GM21737 (cell line): ENCODE measurements around the gene SPATA21.

Source experiments
- ATAC-seq: cut with Tn5 transposase; IDR thresholded peaks from one replicate; pipeline ENCODE4 v1.9.1; 2021; ENCODE audit warnings: mild to moderate bottlenecking, moderate library complexity; ENCODE audit not compliant: unreplicated experiment

The SPATA21 gene

DNA sequence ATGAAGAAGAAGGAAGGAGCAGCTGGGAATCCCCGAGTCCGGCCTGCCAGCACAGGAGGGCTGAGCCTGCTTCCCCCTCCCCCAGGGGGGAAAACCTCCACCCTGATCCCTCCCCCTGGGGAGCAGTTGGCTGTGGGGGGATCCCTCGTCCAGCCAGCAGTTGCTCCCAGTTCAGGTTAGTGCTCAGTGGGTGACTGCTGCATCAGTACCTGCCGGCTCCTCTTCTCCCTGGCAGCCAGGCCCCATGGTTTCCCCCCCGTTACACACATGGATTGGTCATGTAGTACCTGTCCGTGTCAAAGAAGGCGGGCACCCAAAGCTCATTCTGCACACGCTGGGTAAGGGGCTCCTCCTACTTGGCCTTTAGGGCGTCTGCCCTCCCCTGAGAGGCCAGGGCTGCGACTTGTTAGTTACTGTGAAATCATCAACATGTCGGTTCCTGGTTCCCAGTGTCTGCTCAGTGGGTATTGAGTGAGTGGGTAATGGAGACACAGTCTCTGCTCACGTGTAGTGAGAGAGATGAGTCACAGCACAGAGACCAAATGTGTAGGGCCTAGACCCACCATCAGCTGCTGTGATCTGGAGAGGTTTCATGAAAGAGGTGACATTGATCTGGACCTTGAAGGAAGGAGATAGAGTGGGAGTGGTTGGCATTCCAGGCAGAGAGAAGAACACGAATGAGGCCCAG lies 14.8 kb upstream of the SPATA21 start:
- no peak for ATAC-seq

DNA sequence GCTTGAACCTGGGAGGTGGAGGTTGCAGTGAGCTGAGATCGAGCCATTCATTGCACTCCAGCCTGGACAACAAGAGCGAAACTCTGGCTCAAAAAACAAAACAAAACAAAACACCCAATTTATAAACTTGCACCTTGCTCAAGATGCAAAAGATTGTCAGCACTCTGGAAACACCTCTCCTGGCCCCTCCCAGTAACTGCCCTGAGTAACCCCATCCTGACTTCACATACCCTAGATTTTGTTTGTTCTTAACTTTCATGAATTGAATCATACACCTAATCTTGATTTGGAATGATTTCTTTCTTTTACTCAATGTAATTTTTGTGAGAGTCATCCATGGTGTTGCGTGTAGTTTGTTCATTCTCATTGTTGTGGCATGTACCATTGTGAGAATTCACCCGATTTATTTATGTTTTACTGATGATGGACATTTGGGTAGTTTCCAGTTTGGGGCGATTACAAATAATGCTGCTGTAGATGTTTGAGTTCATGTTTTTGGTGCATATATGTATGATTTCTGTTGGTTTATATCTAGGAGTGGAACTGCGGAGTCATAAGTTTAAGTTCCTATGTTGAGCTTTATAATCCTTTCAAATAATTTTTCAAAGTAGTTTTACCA lies 13.7 kb upstream of the SPATA21 start:
- no peak for ATAC-seq

DNA sequence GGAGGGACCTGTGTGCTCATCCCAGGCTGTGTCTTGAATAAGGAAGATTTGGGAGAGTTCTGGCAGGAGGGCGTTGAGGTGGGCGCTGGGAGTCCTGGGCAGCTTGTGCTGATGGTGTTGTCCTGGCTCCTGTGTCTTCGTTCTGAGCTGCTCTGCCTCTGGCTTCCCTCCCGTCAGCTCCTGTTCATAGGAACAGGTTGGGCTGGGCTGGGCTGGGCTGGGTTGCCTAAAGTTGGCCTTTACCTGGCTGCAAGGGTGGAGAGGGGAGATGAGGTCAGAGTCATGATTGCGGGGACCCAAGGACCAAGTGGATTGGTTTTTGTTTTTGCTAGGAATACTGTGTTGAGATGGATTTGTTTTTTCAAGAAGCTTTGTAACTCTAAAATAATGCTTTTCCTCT lies 12.4 kb upstream of the SPATA21 start:
- no peak for ATAC-seq

DNA sequence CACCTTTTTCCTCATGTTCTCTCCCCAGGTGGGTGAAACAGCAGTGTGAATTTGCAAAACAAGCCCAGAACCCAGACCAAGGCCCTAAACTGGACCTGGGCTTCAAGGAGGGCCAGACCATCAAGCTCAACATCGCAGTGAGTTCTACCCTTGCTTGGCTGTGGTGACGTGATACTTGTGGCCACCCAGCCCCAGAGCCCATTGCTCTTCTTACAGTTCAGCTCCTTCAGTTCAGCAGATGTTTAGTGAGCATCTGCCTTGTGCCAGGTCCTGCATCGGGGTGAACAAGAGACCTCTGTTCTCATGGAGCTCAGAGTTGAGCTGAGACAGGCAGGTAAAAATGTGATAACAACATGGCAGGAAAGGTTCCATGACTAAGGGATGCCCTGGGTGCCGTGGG lies 11.8 kb upstream of the SPATA21 start:
- ATAC-seq: no peak

DNA sequence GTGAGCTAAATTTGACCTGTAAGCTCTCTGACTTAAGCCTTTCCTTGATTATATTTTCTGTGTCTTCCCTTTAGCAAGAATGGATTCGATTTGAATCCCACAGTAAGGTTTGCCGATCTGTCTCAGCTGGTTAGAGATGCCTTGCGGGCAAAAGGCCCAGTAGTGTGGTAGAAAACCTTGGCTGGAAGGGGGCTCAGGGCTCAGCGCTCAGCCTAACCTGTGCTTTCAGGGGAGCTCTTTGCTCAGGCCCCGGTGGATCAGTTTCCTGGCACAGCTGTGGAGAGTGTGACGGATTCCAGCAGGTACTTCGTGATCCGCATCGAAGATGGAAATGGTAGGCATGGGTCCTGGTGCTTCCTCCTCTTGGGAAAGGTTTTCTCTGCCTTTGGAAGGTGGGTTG lies 10.4 kb upstream of the SPATA21 start:
- no peak for ATAC-seq

DNA sequence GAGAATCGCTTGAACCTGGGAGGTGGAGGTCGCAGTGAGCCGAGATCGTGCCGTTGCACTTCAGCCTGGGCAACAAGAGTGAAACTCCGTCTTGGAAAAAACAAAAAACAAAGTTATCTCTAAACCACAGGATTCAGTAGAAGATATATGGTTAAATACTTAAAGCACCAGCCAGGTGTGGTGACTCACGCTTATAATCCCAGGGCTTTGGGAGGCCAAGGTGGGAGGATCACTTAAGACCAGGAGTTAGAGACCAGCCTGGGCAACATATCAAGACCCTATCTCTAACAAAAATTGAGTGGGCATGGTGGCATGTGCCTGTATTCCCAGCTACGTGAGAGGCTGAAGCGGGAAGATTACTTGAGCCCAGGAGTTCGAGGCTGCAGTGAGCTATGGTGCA lies 8.9 kb upstream of the SPATA21 start:
- ATAC-seq: no peak

DNA sequence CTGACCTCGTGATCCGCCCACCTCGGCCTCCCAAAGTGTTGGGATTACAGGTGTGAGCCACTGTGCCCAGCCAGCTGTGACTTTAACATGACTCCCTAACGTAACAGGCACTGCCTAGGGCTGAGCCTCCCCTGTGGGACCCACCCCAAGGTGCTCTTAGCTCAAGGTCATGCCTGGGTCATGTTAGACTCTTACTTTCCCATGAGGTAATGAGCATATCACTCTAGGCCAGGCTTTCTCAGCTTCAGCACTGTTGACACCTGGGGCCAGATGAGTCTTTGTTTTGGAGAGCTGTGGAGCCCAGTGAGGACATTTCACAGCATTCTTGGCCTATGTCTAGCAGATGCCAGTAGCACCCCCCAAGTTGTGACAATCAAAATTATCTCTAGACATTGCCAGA lies 7.8 kb upstream of the SPATA21 start:
- ATAC-seq: no peak

DNA sequence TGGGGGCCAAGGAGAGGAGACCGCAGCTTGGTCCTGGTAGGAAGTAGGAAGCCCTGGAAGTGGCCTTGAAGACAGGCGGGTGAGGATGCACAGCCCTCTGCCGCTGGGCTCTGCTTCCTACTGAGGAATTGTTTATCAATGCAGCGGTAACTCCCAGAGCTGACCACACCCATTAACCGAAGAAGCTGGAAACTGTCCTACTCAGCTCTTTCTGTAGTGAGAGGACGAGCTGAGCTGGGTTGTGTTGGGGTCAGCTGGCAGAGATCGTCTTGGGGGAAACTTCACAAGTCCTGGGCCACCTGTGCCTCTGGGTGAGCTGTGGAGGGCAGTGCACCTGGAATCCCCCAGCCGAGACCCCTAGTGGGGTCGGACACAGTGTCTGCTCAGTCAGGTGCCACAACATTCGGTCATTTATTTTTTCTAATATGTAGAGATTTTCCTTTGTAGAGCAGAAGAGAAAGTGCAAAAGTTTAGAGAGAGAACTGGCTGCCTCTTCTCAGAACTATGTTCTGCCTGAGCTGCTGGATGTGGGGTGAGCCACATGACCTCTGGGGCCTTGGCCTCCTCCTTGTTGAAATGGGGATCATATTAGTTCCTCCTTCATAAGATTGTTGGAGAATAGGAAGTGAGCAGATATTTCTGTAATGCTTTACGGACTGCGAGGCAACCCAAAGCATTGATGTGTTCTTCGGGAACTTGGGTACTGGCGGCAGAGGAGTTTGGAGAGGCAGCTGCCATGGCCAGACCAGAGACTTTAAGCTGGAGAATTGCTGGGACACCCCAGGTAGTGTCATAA lies 6.9 kb upstream of the SPATA21 start:
- no peak for ATAC-seq

DNA sequence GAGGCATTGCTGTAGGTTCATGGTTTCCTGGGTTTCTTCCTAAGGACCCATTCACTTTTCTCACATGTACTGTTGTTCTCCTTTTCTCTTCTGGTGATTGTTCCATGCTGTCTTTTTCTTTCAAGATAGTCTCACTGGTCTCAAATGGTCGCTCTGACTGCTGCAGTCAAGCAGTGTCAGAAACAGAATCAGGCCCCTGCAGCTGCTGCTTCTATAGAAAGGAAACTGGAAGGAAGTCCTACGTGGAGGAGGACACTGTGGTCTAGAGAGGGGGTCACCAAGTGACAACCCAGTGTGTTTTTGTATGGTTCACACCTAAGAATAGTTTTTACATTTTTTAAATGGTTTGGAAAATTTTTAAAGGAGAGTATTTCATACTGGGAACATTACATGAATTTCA lies 5.7 kb upstream of the SPATA21 start:
- no peak for ATAC-seq

DNA sequence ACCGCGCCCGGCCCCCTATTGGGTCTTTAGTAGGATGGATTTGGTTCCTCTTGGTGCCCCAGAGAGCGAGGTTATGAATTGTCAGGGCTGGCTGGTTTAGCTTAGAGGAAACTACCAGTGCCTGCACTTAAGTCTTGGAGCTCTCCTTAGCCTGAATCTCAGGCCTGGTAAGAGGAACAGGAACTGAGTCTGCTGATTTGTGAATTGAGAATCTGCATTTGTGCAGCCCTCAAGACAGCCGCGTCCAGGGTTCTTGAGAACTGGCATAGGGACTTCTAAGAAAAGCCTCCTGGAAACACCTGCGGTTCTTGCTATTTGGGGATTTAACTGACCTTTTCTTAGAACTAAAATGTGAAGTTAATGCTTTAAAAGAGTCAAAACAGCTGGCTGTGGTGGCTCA lies 5.0 kb upstream of the SPATA21 start:
- ATAC-seq: no peak

DNA sequence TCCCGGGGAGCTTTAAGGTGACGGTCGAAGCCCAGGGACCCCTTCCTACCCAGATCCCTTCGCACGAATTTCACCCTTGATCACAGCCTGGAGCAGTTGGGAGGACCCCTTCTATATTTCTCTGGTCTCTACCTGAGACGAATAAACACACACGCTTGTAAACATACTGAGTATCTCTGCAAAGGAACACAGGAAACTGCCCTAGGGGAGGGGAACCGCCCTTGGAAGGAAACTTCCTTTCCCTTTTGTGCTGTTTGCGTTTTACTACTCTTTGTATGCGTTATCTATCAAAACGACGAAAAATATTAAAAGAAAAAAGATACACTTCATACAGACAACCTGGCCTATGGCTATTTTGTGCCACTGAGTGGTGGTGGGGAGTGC lies 4.0 kb upstream of the SPATA21 start:
- no peak for ATAC-seq

DNA sequence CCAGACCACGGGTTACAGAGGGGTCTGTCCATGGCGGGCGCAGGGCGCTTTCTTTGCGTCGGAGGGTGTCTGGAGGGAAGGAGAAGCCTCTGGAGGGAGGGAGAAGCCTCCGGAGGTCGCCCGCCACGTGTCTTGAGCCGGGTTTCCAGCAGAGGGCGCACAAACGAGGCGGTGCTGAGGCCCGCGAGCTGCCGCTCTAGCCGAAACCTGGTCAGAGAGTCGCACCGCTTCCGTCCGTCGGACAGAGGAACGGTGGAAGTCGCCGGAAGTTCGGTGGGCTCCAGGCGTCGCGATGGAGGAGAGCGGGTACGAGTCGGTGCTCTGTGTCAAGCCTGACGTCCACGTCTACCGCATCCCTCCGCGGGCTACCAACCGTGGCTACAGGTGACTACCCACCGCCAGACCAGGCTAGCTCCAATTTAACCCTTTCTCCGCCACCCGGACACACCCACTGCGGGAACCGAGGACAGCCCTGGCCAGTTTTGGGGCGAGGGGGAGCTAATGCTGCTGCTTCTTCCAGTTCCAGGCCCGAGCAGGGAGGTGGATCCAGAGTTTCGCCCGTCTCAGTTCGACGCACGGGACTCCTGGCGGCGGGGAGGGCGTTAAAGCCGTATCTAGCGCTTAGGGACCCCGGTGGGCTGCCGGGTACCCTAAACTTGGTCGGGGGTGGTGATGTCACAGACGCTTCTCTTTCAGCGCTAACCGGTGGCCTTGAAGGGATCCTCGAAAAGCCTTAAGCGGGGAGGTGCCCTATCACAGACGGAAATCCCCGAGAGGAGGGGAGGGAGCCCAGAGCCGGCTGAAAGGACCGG lies 3.5 kb upstream of the SPATA21 start, which contains the start of gene NECAP2:
Gene NECAP2 (plus strand): TSS at position 255 of the 812 bp plus-strand sequence. CDS start 38 bp downstream, at position 293.
- ATAC-seq: peak; percentile 83

DNA sequence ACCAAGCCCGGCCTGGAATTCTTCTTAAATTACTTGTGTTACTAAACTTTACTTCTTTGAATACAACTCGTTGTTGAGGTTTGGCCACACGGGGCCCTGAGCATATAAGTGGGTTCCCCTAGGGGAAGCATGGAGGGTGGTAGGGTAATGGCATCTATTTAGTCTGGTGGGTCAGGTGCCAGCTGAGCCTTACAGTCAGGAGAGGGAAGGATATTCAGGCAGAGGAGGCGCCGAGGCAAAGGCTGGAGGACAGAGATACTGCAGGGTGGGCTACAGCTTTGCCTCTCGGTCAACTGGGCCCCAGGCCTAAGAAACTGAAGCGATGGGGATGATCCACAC lies 2.9 kb upstream of the SPATA21 start:
- no peak for ATAC-seq

DNA sequence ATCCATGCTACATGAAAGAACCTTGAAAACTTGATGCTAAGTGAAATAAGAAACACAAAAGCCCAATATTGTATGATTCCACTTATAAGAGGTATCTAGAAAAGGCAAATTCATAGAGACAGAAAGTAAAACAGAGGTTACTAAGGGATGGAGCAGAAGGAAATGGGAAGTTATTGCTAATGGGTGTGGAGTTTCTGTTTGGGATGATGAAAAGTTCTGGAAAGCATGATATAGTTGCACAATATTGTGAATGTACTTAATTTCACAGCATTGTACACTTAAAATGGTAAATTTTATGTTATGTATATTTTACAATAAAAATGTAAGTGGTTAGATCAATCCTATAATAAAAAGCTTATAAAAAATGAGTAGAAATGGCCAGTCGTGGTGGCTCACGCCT lies 1.7 kb upstream of the SPATA21 start:
- no peak for ATAC-seq

DNA sequence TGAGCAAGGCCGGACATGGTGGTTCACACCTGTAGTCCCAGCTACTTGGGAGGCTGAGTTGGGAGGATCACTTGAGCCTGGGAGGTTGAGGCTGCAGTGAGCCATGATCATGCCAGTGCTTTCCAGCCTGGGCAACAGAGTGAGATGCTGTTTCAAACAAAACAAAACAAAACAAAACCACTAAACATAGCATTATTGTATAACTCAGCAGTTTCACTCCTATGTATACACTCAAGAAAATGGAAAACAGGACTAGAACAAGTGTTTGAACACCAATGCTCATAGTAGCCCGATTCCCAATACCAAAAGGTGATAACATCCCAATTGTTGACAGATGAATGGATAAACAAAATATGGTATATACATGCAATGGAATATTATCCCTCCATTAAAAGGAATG lies 1.3 kb upstream of the SPATA21 start:
- no peak for ATAC-seq

DNA sequence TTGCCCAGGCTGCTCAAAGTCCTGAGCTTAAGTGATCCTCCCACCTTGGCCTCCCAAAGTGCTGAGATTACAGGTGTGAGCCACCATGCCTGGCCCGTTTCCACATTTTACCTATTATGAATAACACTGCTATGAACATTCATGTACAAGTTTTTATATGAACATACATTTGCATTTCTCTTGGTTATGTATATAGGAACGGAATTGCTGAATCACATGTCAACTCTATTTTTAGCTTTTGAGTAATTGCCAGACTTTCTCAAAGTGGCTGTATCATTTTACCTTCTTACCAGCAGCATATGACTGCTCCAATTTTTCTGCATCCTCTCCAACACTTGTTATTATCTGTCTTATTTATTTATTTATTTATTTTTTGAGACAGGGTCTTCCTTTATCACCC lies 2.7 kb downstream of the SPATA21 start:
- no peak for ATAC-seq

DNA sequence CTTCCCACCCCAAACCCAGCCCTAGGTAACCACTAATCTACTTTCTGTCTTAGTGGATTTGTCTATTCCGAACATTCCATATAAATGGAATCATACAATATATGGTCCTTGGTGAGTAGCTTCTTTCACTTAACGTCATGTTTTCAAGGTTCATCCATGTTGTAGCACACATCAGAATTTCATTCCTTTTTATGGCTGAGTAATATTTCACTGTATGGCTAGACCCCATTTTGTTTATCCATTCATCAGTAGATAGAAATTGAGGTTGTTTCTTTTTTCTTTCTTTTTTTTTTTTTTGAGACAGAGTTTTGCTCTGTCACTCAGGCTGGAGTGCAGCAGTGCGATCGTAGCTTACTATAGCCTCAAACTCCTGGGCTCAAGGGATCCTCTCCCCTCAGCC lies 3.2 kb downstream of the SPATA21 start:
- ATAC-seq: no peak

DNA sequence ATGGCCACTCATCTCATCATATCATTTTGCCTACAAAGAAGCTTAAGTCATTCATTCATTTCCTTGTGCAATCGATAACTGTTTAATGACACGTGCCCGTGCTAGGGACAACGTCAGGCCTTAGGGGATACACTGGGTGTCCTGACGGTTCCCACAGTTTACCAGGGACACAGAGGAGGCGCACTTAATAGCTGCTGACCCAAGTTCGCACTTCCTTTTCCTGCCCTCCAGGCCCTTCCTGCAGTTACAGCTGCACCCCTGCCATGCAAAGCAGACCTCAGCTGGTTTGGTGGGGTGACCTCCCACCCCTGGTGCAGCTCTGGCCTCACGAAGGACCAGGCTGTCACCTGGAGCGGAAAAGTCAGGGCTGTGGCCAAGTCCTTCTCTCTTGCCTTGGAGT lies 4.2 kb downstream of the SPATA21 start:
- ATAC-seq: no peak

DNA sequence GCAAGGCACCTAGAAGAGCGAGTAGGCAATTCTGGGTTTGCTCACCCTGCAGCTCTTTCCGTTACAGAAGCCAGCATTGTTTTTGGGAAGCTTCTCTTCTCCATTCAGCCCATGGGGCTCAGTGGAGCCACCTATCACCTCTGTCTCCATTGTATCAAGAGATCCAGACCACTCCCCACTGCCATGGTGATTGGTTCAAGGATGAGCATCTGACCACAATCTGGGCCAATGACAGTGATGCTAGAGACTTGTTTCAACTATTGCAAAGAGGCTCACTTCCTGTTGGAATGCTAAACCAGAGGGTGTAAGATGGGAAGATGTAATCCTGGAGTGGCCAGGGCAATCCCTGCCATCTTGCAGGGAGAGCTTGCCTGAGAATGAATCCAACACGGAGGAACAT lies 6.6 kb downstream of the SPATA21 start:
- no peak for ATAC-seq

DNA sequence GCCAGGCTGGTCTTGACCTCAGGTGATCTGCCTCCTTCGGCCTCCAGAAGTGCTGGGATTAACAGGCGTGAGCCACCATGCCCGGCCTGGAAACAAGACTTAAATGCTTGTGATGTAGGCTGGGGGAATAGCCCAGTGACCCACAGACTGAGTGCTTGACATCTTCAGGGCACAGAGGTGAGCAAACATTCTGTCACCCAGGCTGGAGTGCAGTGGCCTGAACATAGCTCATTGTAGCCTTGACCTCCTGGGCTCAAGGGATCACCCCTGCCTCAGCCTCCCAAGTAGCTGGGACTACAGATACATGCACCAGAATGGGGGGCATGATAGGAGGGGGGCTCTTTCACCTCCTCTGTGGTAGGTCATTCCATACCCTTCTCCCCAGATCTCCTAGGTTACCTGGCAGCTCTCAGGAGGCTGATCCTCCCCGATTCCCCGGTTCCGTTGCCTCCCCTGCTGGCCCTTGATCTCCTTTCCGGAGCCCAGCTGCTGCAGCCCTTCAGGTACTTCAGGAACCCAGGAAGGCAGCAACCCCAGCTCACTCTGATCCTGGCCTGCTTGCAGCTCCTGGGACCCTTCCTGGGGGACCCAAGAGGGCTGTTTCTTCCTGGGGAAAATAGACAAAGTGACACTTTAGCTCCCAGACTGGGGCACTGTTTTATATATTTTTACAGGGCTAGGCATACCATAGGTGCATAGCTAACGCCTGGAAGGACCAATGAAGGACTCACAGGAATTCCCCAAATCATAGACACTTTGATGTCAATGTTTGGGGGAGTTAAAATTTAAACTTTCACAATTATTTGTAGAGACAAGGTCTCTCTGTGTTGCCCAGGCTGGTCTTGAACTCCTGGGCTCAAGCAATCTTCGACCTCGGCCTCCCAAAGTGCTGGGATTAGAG lies 11.8 kb downstream of the SPATA21 start:
- no peak for ATAC-seq
